Heart left ventricle (tissue), 13 donors: ENCODE results near the gene SLC22A13.
"Not testable (repeated sequence)": the region's sequence is repeated elsewhere in the genome, so short reads cannot be mapped to it uniquely, and the experiment has no call there.

Source experiments
- POLR2A ChIP-seq, 2 donors: fragments of 450-650 bp; IDR thresholded peaks; one replicate each; pipeline ENCODE4 v1.6.1; 2017; ENCODE audit warnings: antibody characterized with exemption in 2 of 2, mild to moderate bottlenecking in 2 of 2, moderate library complexity in 2 of 2
- TF ChIP-seq, protein P1 (sequence below), 12 donors: fragments of 200-600 bp; sonication (generic) in 4 of 12; IDR thresholded peaks; one replicate each; pipeline versions ENCODE4 v1.5.0 to v1.8.0; 2018 to 2022; ENCODE audit warnings: antibody characterized with exemption in 12 of 12, mild to moderate bottlenecking in 5 of 12
- donor health status: ischemic (EF 13 %, LVEDD 7.1; RV severe dilation, severe dysfunction).
- donor health status: DM: no; HTN: yes; CAD: no.
- donor health status: DM: no; HTN: no; CAD: no.
- donor health status: ischemic (EF 25% LVEDD 6.9; RV normal size, moderate dysfunction).
- donor health status: ischemic (EF 25% LVEDD 5.7; RV mildly dilated, moderate dysfunction).
- donor health status: ischemic (EF 35%, LVEDD 5.7; RV mildly dilated, moderate dysfunction).
- donor health status: nonischemic (EF 11% LVEDD 7.7; RV severe dilation, severe dysfunction).
- donor health status: DM: yes; HTN: yes; CAD: no.
- donor health status: PGD.
- donor health status: ischemic (EF 29% LVEDD 5.4; RV normal size, mild dysfunction).
- donor health status: nonischemic (EF 23%, LVEDD 6.1; RV moderate dilation, normal function).

GRCh38 chr3:38289286-38290217 lies 23.9 kb downstream of the SLC22A13 start:
- TF ChIP-seq, protein P1, sequence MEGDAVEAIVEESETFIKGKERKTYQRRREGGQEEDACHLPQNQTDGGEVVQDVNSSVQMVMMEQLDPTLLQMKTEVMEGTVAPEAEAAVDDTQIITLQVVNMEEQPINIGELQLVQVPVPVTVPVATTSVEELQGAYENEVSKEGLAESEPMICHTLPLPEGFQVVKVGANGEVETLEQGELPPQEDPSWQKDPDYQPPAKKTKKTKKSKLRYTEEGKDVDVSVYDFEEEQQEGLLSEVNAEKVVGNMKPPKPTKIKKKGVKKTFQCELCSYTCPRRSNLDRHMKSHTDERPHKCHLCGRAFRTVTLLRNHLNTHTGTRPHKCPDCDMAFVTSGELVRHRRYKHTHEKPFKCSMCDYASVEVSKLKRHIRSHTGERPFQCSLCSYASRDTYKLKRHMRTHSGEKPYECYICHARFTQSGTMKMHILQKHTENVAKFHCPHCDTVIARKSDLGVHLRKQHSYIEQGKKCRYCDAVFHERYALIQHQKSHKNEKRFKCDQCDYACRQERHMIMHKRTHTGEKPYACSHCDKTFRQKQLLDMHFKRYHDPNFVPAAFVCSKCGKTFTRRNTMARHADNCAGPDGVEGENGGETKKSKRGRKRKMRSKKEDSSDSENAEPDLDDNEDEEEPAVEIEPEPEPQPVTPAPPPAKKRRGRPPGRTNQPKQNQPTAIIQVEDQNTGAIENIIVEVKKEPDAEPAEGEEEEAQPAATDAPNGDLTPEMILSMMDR (IDR thresholded peaks at IDR 0.05) = not testable (repeated sequence)
- not testable (repeated sequence) for TF ChIP-seq POLR2A (IDR thresholded peaks at IDR 0.05)
